OCI-LY7 (cell line): ENCODE data around the gene NUFIP2. TPM values are rescaled to one million over a fixed set of nuclear protein-coding genes. Genes with fewer than 3 reads are reported as not detected.

Experiments used
- BruUV-seq: library from RNA; stranded (reverse); fragments of 400-500 nt; replicated peaks from 2 replicates; lab custom pipeline; 2021; lab: Mats Ljungman, UMichigan
- CTCF ChIA-PET: fragments of 300-600 bp; sonication (Branson Sonifier 250); formaldehyde crosslinking; loops from one replicate; lab custom pipeline; 2022; ENCODE audit warnings: antibody characterized with exemption; ENCODE audit not compliant: unreplicated experiment; lab: Charles Lee
- POLR2A ChIA-PET: fragments of 300-600 bp; sonication (Branson Sonifier 250); formaldehyde crosslinking; loops from one replicate; lab custom pipeline; 2022; ENCODE audit warnings: antibody characterized with exemption; lab: Charles Lee
- DNase-seq: peaks from one replicate; pipeline ENCODE4 v3.0.0-alpha.2; 2015; ENCODE audit warnings: low spot score
- H2AFZ ChIP-seq: fragments of 200-600 bp; sonication (generic), shearing (Covaris generic); 2 replicates; pipeline ENCODE4 v1.6.1; 2014; ENCODE audit warnings: mild to moderate bottlenecking, antibody characterized with exemption, low read length, moderate library complexity
- H3K27ac ChIP-seq: fragments of 200-600 bp; sonication (generic); 2 replicates; pipeline ENCODE4 v1.5.1; 2014; ENCODE audit warnings: mixed run types, low read depth, mild to moderate bottlenecking, moderate library complexity, low read length, inconsistent platforms; ENCODE audit not compliant: poor library complexity, severe bottlenecking
- H3K36me3 ChIP-seq: fragments of 200-600 bp; sonication (generic); 2 replicates; pipeline ENCODE4 v1.6.1; 2014; ENCODE audit warnings: mild to moderate bottlenecking, antibody characterized with exemption, low read length, moderate library complexity, mixed read lengths; ENCODE audit not compliant: insufficient read depth
- H3K4me1 ChIP-seq: fragments of 200-600 bp; sonication (generic); 2 replicates; pipeline ENCODE4 v1.5.1; 2014; ENCODE audit warnings: mild to moderate bottlenecking, low read length; ENCODE audit not compliant: insufficient read depth, poor library complexity, severe bottlenecking
- H3K4me2 ChIP-seq: fragments of 200-600 bp; sonication (generic); 2 replicates; pipeline ENCODE4 v1.6.1; 2014; ENCODE audit warnings: mild to moderate bottlenecking, low read length
- H3K4me3 ChIP-seq: fragments of 200-600 bp; sonication (generic); 2 replicates; pipeline ENCODE4 v1.5.1; 2014; ENCODE audit warnings: mild to moderate bottlenecking, low read depth, low read length; ENCODE audit not compliant: poor library complexity, severe bottlenecking
- H3K79me2 ChIP-seq: fragments of 200-600 bp; sonication (generic); 2 replicates; pipeline ENCODE4 v1.6.1; 2016; ENCODE audit warnings: low read depth, mild to moderate bottlenecking, low read length, moderate library complexity, mixed read lengths; ENCODE audit not compliant: insufficient read depth
- H3K9me2 ChIP-seq: fragments of 200-600 bp; sonication (generic); 2 replicates; pipeline ENCODE4 v1.6.1; 2016; ENCODE audit warnings: mild to moderate bottlenecking, low read length, mixed read lengths; ENCODE audit not compliant: insufficient read depth
- H3K9me3 ChIP-seq: fragments of 200-600 bp; sonication (generic); 2 replicates; pipeline ENCODE4 v1.6.1; 2014; ENCODE audit warnings: mild to moderate bottlenecking, mixed run types, low read length, mixed read lengths
- H4K20me1 ChIP-seq: fragments of 200-600 bp; sonication (generic); 2 replicates; pipeline ENCODE4 v1.6.1; 2014; ENCODE audit warnings: mild to moderate bottlenecking, antibody characterized with exemption, low read length, moderate library complexity, mixed read lengths; ENCODE audit not compliant: insufficient read depth
- CTCF ChIP-seq: fragments of 200-600 bp; sonication (generic); conservative IDR thresholded peaks from 2 replicates; pipeline ENCODE4 v1.5.1; 2014; ENCODE audit warnings: mild to moderate bottlenecking, antibody characterized with exemption, low read length, moderate library complexity, mixed read lengths
- EZH2phosphoT487 ChIP-seq: fragments of 200-600 bp; sonication (generic); IDR thresholded peaks from 2 replicates; pipeline ENCODE4 v1.6.1; 2018; ENCODE audit warnings: low read depth, borderline replicate concordance, mild to moderate bottlenecking, mixed run types, antibody characterized with exemption, low read length, moderate library complexity, mixed read lengths
- intact Hi-C: fragments of 100-400 bp; cut with micrococcal nuclease; formaldehyde crosslinking; loops from one replicate; pipeline ENCODE4 v1.10.0; 2022; ENCODE audit not compliant: unreplicated experiment
- total RNA-seq, 2 experiments: library from RNA; depleted of rRNA in 1 of 2; stranded (reverse); fragments of >200 nt in 1 of 2; shearing (Covaris generic) in 1 of 2; gene quantifications; 2 replicates each; pipeline ENCODE4 v1.2.3, GENCODE V29; 2014 to 2022

NUFIP2 gene
- total RNA-seq, 2 experiments from 2014 or later: 37.1 to 71.4 TPM

GRCh38 chr17:29263916-29264315 is 30.0 kb downstream of the NUFIP2 start:
- no peaks in the 10 kb centered on the region for H3K9me2 ChIP-seq
- H3K4me2 ChIP-seq: no peak overlapping the region
- H3K4me3 ChIP-seq: no peak overlapping the region
- BruUV-seq: no TSS peak
- DNase-seq: no peak
- no peak for TF ChIP-seq CTCF
- no peak for TF ChIP-seq EZH2phosphoT487
- no peaks in the 10 kb centered on the region for H3K9me3 ChIP-seq
- H2AFZ ChIP-seq: no peak overlapping the region
- H3K4me1 ChIP-seq: no peaks in the 10 kb centered on the region
- H3K27ac ChIP-seq: no peak overlapping the region
- CTCF ChIA-PET: no interaction called here
- intact Hi-C loops: no loop called here
- POLR2A ChIA-PET: interaction anchor here (0.5 to 2.0 kb wide), 2 partner anchors 12 to 488 kb away, joined by 3 to 6 read pairs; no protein-coding TSS in a partner anchor
- H3K79me2 ChIP-seq: peaks cover 62% of the 10 kb centered on the region
- peaks cover 93% of the 10 kb centered on the region for H3K36me3 ChIP-seq
- peaks cover 31% of the 10 kb centered on the region for H4K20me1 ChIP-seq

- POLR2A ChIA-PET: interaction anchor here (0.6 to 1.0 kb wide), 5 partner anchors 8 to 1928 kb away, joined by 3 to 6 read pairs (median 3); partner anchors contain the start of gene NUFIP2
- Histone ChIP-seq H3K36me3 (peaks cover 75% of the 10 kb centered on the region), H3K79me2 (peaks cover 36% of the 10 kb centered on the region; the same call in 1 of the 2 replicates), H3K27ac (no peak overlapping the region), H3K4me2 (no peak overlapping the region), H4K20me1 (0 out of 2 replicates have a peak, but pooled peaks cover 24% of the 10 kb centered on the region), H3K9me3 (no peaks in the 10 kb centered on the region), H3K9me2 (no peaks in the 10 kb centered on the region), H2AFZ (no peak overlapping the region), H3K4me1 (no peaks in the 10 kb centered on the region), H3K4me3 (no peak overlapping the region)
- TF ChIP-seq CTCF (no peak), EZH2phosphoT487 (no peak)
- BruUV-seq: no TSS peak
- CTCF ChIA-PET: no interaction called here
- DNase-seq: no peak
- intact Hi-C loops: no loop called here
These were observed 36.2 kb downstream of the NUFIP2 start for GRCh38 chr17:29257756-29258155.
